GM23338 (cell line): ENCODE results near the gene VPS72. TPM values are rescaled to one million over a fixed set of nuclear protein-coding genes. Genes with fewer than 3 reads are reported as not detected.

ENCODE experiments used
- ATAC-seq: fragments of 200-7000 bp; cut with Tn5 transposase; 3 replicates; pipeline ENCODE4 v1.9.1; 2020
- DNase-seq: peaks from one replicate; pipeline ENCODE4 v3.0.0-alpha.2; 2015; ENCODE audit warnings: low spot score
- H2AFZ ChIP-seq: fragments of 200-600 bp; sonication (generic); 2 replicates; pipeline ENCODE4 v1.8.0; 2016; ENCODE audit warnings: antibody characterized with exemption, mild to moderate bottlenecking, moderate library complexity
- H3F3A ChIP-seq: fragments of 200-600 bp; sonication (generic); replicated peaks from 2 replicates; pipeline ENCODE4 v1.8.0; 2017; ENCODE audit warnings: antibody characterized with exemption, mixed run types, low read depth
- H3K27ac ChIP-seq: fragments of 200-600 bp; sonication (generic); 2 replicates; pipeline ENCODE4 v1.6.1; 2016; ENCODE audit warnings: low read depth
- H3K27me3 ChIP-seq: fragments of 200-600 bp; sonication (generic); 2 replicates; pipeline ENCODE4 v1.8.0; 2016; ENCODE audit warnings: mild to moderate bottlenecking, mixed run types, moderate library complexity; ENCODE audit not compliant: insufficient read depth
- H3K36me3 ChIP-seq: fragments of 200-600 bp; sonication (generic); 2 replicates; pipeline ENCODE4 v1.8.0; 2016; ENCODE audit warnings: mild to moderate bottlenecking; ENCODE audit not compliant: insufficient read depth
- H3K4me1 ChIP-seq: fragments of 200-600 bp; sonication (generic); 2 replicates; pipeline ENCODE4 v1.8.0; 2016; ENCODE audit warnings: mild to moderate bottlenecking, moderate library complexity; ENCODE audit not compliant: insufficient read depth
- H3K4me2 ChIP-seq: fragments of 200-600 bp; sonication (generic); 2 replicates; pipeline ENCODE4 v1.7.1; 2017; ENCODE audit warnings: mixed run types
- H3K4me3 ChIP-seq: fragments of 200-600 bp; sonication (generic); 2 replicates; pipeline ENCODE4 v1.6.1; 2016; ENCODE audit warnings: mixed run types
- H3K79me2 ChIP-seq: fragments of 200-600 bp; sonication (generic); replicated peaks from 2 replicates; pipeline ENCODE4 v1.8.0; 2017; ENCODE audit warnings: mild to moderate bottlenecking; ENCODE audit not compliant: insufficient read depth
- H3K9me2 ChIP-seq: fragments of 200-600 bp; sonication (generic); 2 replicates; pipeline ENCODE4 v1.8.0; 2017; ENCODE audit not compliant: insufficient read depth
- H4K20me1 ChIP-seq: fragments of 200-600 bp; sonication (generic); replicated peaks from 2 replicates; pipeline ENCODE4 v1.8.0; 2017; ENCODE audit warnings: mild to moderate bottlenecking; ENCODE audit not compliant: insufficient read depth
- H3K27ac Mint-ChIP-seq: 2 replicates; pipeline ENCODE4 v1.8.0; 2020; ENCODE audit warnings: inconsistent platforms, mild to moderate bottlenecking, moderate library complexity, mixed read lengths
- H3K27me3 Mint-ChIP-seq: 3 replicates; pipeline ENCODE4 v1.8.0; 2022; ENCODE audit warnings: low read depth, mild to moderate bottlenecking, moderate library complexity, mixed read lengths, inconsistent platforms; ENCODE audit not compliant: insufficient read depth, poor library complexity
- H3K36me3 Mint-ChIP-seq: 3 replicates; pipeline ENCODE4 v1.8.0; 2021; ENCODE audit warnings: low read depth, mild to moderate bottlenecking, inconsistent platforms, moderate library complexity, mixed read lengths
- H3K4me1 Mint-ChIP-seq: 3 replicates; pipeline ENCODE4 v1.8.0; 2020; ENCODE audit warnings: mild to moderate bottlenecking, inconsistent platforms, mixed read lengths
- H3K4me3 Mint-ChIP-seq: 3 replicates; pipeline ENCODE4 v1.8.0; 2021; ENCODE audit warnings: moderate library complexity, mild to moderate bottlenecking, inconsistent platforms, mixed read lengths
- H3K9me3 Mint-ChIP-seq: 3 replicates; pipeline ENCODE4 v1.8.0; 2020; ENCODE audit warnings: moderate library complexity, mild to moderate bottlenecking, inconsistent platforms, mixed read lengths
- EZH2 ChIP-seq: fragments of 200-600 bp; sonication (generic); IDR thresholded peaks from one replicate; pipeline ENCODE4 v1.8.0; 2017; ENCODE audit warnings: antibody characterized with exemption, mild to moderate bottlenecking, low read depth; ENCODE audit not compliant: unreplicated experiment
- EZH2phosphoT487 ChIP-seq: fragments of 200-600 bp; sonication (generic); IDR thresholded peaks from one replicate; pipeline ENCODE4 v1.8.1; 2018; ENCODE audit warnings: antibody characterized with exemption; ENCODE audit not compliant: unreplicated experiment
- JUNB ChIP-seq: IDR thresholded peaks from one replicate; pipeline ENCODE4 v1.6.1; 2016; ENCODE audit warnings: antibody characterized with exemption; ENCODE audit not compliant: unreplicated experiment
- NANOG ChIP-seq: IDR thresholded peaks from 2 replicates; pipeline ENCODE4 v1.6.1; 2016; ENCODE audit warnings: antibody characterized with exemption, borderline replicate concordance
- POLR2AphosphoS5 ChIP-seq: IDR thresholded peaks from 2 replicates; pipeline ENCODE4 v1.6.1; 2016; ENCODE audit warnings: antibody characterized with exemption, low read depth
- STAT1 ChIP-seq: IDR thresholded peaks from one replicate; pipeline ENCODE4 v1.6.1; 2016; ENCODE audit warnings: antibody characterized with exemption; ENCODE audit not compliant: unreplicated experiment
- ZNF114 ChIP-seq: fragments of 250-450 bp; sonication (Bioruptor Pico); IDR thresholded peaks from 2 replicates; pipeline ENCODE4 v1.5.0; 2020; ENCODE audit warnings: mild to moderate bottlenecking, moderate library complexity
- ZNF331 ChIP-seq: fragments of 250-450 bp; sonication (Bioruptor Pico); IDR thresholded peaks from 2 replicates; pipeline ENCODE4 v1.5.0; 2020; ENCODE audit warnings: low read depth, mild to moderate bottlenecking, moderate library complexity
- polyA plus RNA-seq: library from polyadenylated mRNA; unstranded; fragments of >200 nt; fragmentation: Nextera tagmentation; extraction: Ambion mirVana; gene quantifications from 2 replicates; pipeline ENCODE4 v1.2.1, GENCODE V29; 2016
- total RNA-seq: library from RNA; depleted of rRNA; stranded (reverse); fragments of >200 nt; shearing (Covaris generic); gene quantifications from 2 replicates; pipeline ENCODE4 v1.2.3, GENCODE V29; 2014
- TF ChIP-seq, protein P1 (sequence below): fragments of 250-450 bp; sonication (Bioruptor Pico); IDR thresholded peaks from 2 replicates; pipeline ENCODE4 v1.5.0; 2020; ENCODE audit warnings: mild to moderate bottlenecking, moderate library complexity
- TF ChIP-seq, protein P2 (sequence below): IDR thresholded peaks from 2 replicates; pipeline ENCODE4 v1.6.1; 2016; ENCODE audit warnings: antibody characterized with exemption
- TF ChIP-seq, protein P3 (sequence below), 2 experiments: fragments of 200-600 bp in 1 of 2; sonication (generic) in 1 of 2; conservative IDR thresholded peaks; 2 replicates each; pipeline versions ENCODE4 v1.5.1 to v1.6.1; 2016 to 2017; ENCODE audit warnings: antibody characterized with exemption in 2 of 2, low read depth in 2 of 2, mild to moderate bottlenecking in 2 of 2, moderate library complexity in 1 of 2

Gene VPS72
- total and polyA plus RNA-seq, 2 experiments from 2014 or later, result 60.2 to 90.3 TPM

DNA sequence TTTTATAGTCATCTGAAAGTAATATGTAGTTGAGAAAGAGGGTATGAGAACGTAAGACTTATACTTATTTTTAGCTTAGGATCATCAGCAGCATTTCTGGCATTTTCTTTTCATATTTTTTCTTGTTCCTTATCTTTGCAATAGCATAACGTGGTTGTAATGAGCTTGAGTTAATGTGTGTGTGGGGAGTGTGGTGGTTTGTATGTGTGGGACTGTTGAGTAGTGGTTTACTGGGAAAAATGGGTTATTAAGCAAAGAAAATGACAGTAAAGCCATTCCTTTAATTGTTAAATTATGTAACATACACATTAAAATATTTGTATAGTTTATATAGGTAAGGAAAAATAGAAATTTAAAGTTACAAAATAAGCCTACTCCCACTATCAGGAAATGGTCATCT lies 23.6 kb upstream of the VPS72 start (continued):
- TF ChIP-seq, protein P1, sequence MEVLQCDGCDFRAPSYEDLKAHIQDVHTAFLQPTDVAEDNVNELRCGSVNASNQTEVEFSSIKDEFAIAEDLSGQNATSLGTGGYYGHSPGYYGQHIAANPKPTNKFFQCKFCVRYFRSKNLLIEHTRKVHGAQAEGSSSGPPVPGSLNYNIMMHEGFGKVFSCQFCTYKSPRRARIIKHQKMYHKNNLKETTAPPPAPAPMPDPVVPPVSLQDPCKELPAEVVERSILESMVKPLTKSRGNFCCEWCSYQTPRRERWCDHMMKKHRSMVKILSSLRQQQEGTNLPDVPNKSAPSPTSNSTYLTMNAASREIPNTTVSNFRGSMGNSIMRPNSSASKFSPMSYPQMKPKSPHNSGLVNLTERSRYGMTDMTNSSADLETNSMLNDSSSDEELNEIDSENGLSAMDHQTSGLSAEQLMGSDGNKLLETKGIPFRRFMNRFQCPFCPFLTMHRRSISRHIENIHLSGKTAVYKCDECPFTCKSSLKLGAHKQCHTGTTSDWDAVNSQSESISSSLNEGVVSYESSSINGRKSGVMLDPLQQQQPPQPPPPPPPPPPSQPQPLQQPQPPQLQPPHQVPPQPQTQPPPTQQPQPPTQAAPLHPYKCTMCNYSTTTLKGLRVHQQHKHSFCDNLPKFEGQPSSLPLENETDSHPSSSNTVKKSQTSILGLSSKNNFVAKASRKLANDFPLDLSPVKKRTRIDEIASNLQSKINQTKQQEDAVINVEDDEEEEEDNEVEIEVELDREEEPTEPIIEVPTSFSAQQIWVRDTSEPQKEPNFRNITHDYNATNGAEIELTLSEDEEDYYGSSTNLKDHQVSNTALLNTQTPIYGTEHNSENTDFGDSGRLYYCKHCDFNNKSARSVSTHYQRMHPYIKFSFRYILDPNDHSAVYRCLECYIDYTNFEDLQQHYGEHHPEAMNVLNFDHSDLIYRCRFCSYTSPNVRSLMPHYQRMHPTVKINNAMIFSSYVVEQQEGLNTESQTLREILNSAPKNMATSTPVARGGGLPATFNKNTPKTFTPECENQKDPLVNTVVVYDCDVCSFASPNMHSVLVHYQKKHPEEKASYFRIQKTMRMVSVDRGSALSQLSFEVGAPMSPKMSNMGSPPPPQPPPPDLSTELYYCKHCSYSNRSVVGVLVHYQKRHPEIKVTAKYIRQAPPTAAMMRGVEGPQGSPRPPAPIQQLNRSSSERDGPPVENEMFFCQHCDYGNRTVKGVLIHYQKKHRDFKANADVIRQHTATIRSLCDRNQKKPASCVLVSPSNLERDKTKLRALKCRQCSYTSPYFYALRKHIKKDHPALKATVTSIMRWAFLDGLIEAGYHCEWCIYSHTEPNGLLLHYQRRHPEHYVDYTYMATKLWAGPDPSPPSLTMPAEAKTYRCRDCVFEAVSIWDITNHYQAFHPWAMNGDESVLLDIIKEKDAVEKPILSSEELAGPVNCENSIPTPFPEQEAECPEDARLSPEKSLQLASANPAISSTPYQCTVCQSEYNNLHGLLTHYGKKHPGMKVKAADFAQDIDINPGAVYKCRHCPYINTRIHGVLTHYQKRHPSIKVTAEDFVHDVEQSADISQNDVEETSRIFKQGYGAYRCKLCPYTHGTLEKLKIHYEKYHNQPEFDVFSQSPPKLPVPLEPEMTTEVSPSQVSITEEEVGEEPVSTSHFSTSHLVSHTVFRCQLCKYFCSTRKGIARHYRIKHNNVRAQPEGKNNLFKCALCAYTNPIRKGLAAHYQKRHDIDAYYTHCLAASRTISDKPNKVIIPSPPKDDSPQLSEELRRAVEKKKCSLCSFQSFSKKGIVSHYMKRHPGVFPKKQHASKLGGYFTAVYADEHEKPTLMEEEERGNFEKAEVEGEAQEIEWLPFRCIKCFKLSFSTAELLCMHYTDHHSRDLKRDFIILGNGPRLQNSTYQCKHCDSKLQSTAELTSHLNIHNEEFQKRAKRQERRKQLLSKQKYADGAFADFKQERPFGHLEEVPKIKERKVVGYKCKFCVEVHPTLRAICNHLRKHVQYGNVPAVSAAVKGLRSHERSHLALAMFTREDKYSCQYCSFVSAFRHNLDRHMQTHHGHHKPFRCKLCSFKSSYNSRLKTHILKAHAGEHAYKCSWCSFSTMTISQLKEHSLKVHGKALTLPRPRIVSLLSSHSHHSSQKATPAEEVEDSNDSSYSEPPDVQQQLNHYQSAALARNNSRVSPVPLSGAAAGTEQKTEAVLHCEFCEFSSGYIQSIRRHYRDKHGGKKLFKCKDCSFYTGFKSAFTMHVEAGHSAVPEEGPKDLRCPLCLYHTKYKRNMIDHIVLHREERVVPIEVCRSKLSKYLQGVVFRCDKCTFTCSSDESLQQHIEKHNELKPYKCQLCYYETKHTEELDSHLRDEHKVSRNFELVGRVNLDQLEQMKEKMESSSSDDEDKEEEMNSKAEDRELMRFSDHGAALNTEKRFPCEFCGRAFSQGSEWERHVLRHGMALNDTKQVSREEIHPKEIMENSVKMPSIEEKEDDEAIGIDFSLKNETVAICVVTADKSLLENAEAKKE, result no peak
- TF ChIP-seq EZH2 (no peak), ZNF331 (no peak)

DNA sequence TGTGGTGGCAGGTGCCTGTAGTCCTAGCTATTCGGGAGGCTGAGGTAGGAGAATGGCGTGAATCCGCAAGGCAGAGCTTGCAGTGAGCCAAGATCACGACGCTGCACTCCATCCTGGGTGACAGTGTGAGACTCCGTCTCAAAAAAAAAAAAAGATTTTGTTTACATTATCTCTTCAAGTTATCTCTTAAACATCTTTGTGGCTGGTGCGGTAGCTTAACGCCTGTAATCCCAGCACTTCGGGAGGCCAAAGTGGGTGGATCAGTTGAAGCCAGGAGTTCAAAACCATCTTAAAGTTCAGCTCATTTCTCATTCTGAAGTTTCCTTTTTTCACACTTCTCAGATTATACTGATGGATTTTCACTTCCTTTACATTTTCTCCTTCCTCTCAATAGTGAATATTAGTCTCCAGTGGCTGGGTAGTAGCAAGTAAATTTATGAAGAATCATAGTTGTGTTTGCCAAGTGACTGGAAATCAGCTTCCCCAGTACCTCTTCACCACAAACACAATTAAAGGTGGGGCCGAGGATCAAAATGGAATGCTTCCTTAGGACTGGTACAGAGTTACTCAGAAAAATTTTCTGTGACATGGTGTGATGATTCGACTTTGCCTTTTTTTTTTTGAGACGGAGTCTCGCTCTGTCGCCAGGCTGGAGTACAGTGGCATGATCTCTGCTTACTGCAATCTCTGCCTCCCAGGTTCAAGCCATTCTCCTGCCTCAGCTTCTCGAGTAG lies 22.1 kb upstream of the VPS72 start:
- H3F3A ChIP-seq, result 0 out of 2 replicates have a peak, but pooled peaks cover 4% of the 10 kb centered on the region
- H3K4me2 ChIP-seq, result no peak overlapping the region
- H3K9me3 Mint-ChIP-seq, result no peaks in the 10 kb centered on the region
- peaks cover 12% of the 10 kb centered on the region for H3K36me3 ChIP-seq
- DNase-seq (no peak), ATAC-seq (no peak)
- H4K20me1 ChIP-seq, result peaks cover 52% of the 10 kb centered on the region
- H3K9me2 ChIP-seq, result no peaks in the 10 kb centered on the region
- no peak overlapping the region; the same call in 2 of the 3 replicates for H3K4me3 Mint-ChIP-seq
- no peaks in the 10 kb centered on the region for H3K4me1 ChIP-seq
- H3K27me3 Mint-ChIP-seq, result no peaks in the 10 kb centered on the region
- peaks cover 100% of the 10 kb centered on the region for H3K79me2 ChIP-seq
- H3K27ac Mint-ChIP-seq, result no peak overlapping the region
- peak overlapping the region; percentile 76; the same call in 1 of the 2 replicates for H3K27ac ChIP-seq
- no peaks in the 10 kb centered on the region for H3K27me3 ChIP-seq
- H3K4me1 Mint-ChIP-seq, result no peaks in the 10 kb centered on the region; the same call in 2 of the 3 replicates
- H2AFZ ChIP-seq, result no peak overlapping the region
- H3K36me3 Mint-ChIP-seq, result peaks cover 41% of the 10 kb centered on the region
- no peak overlapping the region for H3K4me3 ChIP-seq
- TF ChIP-seq EZH2 (no peak), JUNB (no peak), ZNF331 (no peak), ZNF114 (no peak), STAT1 (no peak), EZH2phosphoT487 (no peak), NANOG (no peak), POLR2AphosphoS5 (no peak)
- TF ChIP-seq, protein P2, sequence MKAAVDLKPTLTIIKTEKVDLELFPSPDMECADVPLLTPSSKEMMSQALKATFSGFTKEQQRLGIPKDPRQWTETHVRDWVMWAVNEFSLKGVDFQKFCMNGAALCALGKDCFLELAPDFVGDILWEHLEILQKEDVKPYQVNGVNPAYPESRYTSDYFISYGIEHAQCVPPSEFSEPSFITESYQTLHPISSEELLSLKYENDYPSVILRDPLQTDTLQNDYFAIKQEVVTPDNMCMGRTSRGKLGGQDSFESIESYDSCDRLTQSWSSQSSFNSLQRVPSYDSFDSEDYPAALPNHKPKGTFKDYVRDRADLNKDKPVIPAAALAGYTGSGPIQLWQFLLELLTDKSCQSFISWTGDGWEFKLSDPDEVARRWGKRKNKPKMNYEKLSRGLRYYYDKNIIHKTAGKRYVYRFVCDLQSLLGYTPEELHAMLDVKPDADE, result no peak
- TF ChIP-seq, protein P3, sequence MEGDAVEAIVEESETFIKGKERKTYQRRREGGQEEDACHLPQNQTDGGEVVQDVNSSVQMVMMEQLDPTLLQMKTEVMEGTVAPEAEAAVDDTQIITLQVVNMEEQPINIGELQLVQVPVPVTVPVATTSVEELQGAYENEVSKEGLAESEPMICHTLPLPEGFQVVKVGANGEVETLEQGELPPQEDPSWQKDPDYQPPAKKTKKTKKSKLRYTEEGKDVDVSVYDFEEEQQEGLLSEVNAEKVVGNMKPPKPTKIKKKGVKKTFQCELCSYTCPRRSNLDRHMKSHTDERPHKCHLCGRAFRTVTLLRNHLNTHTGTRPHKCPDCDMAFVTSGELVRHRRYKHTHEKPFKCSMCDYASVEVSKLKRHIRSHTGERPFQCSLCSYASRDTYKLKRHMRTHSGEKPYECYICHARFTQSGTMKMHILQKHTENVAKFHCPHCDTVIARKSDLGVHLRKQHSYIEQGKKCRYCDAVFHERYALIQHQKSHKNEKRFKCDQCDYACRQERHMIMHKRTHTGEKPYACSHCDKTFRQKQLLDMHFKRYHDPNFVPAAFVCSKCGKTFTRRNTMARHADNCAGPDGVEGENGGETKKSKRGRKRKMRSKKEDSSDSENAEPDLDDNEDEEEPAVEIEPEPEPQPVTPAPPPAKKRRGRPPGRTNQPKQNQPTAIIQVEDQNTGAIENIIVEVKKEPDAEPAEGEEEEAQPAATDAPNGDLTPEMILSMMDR (conservative IDR thresholded peaks at IDR 0.05; ENCODE audit: low read depth in 2 of 2), result no peak
